D721Med (cell line): ENCODE data around the gene CACNG4.
A peak's percentile ranks its signal among the peaks of the same experiment; 100 is the strongest.

Source experiments
- DNase-seq: peaks from one replicate; pipeline ENCODE4 v3.0.0; 2011; ENCODE audit warnings: low spot score; ENCODE audit not compliant: insufficient read length
- FAIRE-seq: peaks from 2 replicates; lab custom pipeline; 2011; peaks lifted over from hg19 to GRCh38; lab: Jason Lieb, UNC
- TF ChIP-seq, protein P1 (sequence below): IDR thresholded peaks from 2 replicates; pipeline ENCODE4 v1.5.1; 2012; ENCODE audit warnings: mild to moderate bottlenecking, control low read depth; ENCODE audit not compliant: insufficient read depth; ENCODE audit errors: missing control alignments

CACNG4 gene

GRCh38 chr17:66975188-66975587 lies 10.7 kb downstream of the CACNG4 start:
- FAIRE-seq, result no peak
- DNase-seq, result no peak
- TF ChIP-seq, protein P1, sequence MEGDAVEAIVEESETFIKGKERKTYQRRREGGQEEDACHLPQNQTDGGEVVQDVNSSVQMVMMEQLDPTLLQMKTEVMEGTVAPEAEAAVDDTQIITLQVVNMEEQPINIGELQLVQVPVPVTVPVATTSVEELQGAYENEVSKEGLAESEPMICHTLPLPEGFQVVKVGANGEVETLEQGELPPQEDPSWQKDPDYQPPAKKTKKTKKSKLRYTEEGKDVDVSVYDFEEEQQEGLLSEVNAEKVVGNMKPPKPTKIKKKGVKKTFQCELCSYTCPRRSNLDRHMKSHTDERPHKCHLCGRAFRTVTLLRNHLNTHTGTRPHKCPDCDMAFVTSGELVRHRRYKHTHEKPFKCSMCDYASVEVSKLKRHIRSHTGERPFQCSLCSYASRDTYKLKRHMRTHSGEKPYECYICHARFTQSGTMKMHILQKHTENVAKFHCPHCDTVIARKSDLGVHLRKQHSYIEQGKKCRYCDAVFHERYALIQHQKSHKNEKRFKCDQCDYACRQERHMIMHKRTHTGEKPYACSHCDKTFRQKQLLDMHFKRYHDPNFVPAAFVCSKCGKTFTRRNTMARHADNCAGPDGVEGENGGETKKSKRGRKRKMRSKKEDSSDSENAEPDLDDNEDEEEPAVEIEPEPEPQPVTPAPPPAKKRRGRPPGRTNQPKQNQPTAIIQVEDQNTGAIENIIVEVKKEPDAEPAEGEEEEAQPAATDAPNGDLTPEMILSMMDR, result no peak

DNA sequence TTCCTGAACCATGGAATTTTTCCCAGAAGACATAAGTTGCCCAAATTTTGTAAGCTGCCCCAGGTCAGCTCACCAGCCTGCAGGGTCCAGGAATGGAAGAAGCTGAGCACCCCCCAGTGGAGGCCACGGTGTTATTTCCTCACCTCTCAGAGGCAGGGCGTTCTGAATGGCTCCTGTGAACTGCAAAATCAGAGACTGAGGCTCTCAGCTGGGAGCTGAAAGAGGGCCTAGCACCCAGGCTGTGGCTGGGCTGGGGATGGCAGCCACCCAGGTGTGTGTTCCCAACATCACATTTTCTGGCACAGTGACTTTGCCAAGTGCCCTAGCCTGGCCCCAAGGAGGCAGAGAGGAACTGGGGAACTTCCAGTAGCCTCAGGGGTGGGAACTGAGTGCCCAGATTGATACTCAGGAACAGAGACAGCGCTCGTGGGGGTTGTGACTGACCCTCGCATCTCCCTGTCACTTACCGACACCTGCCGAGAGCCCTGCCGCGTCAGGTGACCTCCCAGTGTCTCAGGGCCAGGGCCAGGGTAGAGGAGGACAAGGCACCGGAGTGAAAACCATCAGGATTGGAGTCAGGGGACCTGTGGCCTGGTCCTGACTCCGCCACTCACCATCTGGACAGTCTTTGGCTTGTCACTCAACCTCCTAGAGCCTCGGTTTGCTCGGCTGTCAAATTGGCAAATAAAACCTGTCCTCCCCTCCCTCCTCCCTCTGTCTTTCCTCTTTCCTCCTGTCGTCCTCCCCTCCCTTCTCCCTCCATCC lies 11.3 kb downstream of the CACNG4 start:
- DNase-seq, result no peak
- FAIRE-seq, result no peak
- TF ChIP-seq, protein P1, result peak; percentile 33

DNA sequence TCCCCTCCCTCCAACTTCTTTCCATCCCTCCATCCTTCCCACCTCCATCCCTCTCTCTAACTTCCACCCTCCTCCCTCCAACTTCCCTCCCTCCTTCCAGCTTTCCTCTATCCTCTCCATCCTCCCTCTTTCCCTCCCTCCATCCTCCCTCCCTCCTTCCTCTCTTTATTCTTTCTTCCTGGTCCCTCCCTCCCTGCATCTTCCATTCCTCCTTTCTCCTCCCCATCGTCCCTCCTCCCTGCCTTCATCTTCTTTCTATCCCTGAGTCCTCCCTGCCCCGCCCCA lies 11.8 kb downstream of the CACNG4 start:
- DNase-seq, result no peak
- FAIRE-seq, result no peak
- TF ChIP-seq, protein P1, result no peak

DNA sequence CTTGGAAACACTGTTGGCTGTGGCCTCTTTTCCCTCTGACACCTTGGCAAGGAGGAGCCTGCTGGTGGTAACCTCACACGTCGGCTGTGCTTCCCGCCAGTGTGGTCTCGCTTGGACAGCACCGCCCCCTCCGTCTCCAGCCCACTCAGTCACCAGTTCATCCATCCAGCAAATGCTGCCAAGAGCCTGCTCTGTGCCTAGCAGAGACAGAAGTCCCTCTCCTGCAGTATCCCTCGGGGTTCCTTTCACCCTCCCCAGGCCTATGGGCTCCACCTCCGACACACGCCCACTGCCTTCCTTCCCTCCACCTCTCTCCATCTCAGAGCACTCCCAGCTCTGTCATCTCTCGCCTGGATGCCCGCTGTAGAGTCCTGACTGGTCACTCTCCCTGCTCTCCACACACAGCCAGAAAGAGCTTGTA lies 12.3 kb downstream of the CACNG4 start:
- no peak for FAIRE-seq
- TF ChIP-seq, protein P1, result no peak
- DNase-seq, result no peak

DNA sequence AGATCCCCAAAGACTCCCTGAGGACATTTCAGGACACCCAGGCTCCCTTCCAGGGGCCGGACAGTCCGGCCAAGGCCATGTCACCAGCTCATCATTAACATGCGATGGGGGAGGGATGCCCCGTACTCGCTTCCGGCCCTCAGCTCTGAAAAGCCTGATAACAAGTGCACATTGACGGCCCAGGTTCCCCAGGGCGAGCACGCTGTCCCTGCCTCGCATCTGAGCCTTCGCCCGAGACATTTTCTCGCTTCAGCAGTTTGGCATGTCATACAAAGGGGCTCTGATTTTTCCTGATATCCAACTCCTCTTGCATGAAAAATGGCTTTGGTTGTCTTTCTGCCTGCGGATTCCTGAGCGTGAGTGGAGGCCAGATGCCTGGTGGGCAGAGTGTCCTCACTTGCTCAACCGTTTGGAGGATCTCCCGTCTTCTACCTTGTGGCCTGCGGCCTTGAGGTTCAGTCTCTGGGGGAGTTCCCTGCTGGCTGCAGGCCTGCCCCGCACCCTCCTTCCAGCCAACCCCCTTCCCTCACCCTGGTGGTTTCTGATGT lies 14.1 kb downstream of the CACNG4 start:
- TF ChIP-seq, protein P1, result no peak
- no peak for DNase-seq
- FAIRE-seq, result no peak

GRCh38 chr17:66980896-66981295 lies 16.4 kb downstream of the CACNG4 start:
- DNase-seq (no peak), FAIRE-seq (no peak)
- TF ChIP-seq, protein P1, result no peak

DNA sequence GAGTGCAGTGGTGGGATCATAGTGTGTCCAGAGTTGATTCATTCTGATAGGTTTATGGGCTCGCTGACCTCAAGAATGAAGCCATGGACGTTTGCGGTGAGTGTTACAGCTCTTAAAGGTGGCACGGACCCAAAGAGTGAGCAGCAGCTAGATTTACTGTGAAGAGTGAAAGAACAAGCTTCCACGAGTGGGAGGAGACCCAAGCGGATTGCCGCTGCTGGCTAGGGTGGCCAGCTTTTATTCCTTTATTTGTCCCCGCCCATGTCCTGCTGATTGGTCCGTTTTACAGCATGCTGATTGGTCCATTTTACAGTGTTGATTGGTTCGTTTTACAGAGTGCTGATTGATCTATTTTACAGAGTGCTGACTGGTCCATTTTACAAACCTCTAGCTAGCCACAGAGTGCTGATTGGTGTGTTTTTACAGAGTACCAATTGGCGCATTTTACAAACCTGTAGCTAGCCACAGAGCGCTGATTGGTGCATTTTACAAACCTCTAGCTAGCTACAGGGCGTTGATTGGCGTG lies 17.5 kb downstream of the CACNG4 start:
- FAIRE-seq, result no peak

More for the DNA sequence above, 17.5 kb downstream of the CACNG4 start:
- DNase-seq, result no peak
- TF ChIP-seq, protein P1, result no peak
